ENCODE data around the gene RUSC2.
"Not testable (repeated sequence)": the region's sequence is repeated elsewhere in the genome, so short reads cannot be mapped to it uniquely, and the experiment has no call there.

RUSC2 gene

GRCh38 chr9:35523556-35523955, 33.6 kb downstream of the RUSC2 start:
- DNase-seq (ENCODE audit: low read depth in 2 of 2), result not testable (repeated sequence)

- no peak for DNase-seq (ENCODE audit: low read depth in 2 of 2)
Measured at GRCh38 chr9:35526087-35526801, 36.3 kb downstream of the RUSC2 start.

GRCh38 chr9:35529161-35529823, 39.4 kb downstream of the RUSC2 start:
- no peak for DNase-seq (ENCODE audit: low read depth in 2 of 2)

- DNase-seq (ENCODE audit: low read depth in 2 of 2), result no peak
Measured at GRCh38 chr9:35533398-35533797, 43.5 kb downstream of the RUSC2 start.

GRCh38 chr9:35534921-35535320, 45.0 kb downstream of the RUSC2 start:
- not testable (repeated sequence) for DNase-seq (ENCODE audit: low read depth in 2 of 2)

GRCh38 chr9:35537913-35538312, 48.0 kb downstream of the RUSC2 start:
- no peak for DNase-seq (ENCODE audit: low read depth in 2 of 2)

GRCh38 chr9:35538361-35539234, 48.7 kb downstream of the RUSC2 start:
- no peak for DNase-seq (ENCODE audit: low read depth in 2 of 2)

All from stimulated activated CD4-positive, alpha-beta T cell treated with anti-CD3 and anti-CD28 coated beads, Interleukin-12 subunit alpha, Interleukin-12 subunit beta, amount 100 ng/mL, for 24 hours (primary cell).